ENCODE results near the gene PPP1R2. TPM values are rescaled to one million over a fixed set of nuclear protein-coding genes. Genes with fewer than 3 reads are reported as not detected.

PPP1R2 gene
- total and polyA plus RNA-seq, 2 experiments from 2014 or later, result 63.0 to 474 TPM

DNA sequence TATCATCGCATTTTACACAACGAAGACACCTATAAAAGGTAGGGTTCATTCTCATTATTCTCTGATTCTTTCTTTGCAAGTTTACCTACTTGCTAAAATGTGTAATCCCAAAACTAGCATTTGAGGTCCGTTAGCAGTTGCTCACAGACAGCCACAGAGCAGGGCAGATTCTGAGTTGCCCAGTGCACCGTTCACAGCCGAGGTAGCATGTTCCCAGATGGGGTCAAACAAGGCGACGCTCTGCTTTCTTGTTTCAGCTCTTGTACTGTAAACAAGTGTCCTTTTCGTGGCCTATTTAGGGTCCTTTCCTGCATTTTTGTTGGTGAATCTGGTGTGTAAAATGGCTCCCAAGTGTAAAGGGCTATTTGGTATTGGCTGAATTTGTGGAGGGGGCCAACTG, 3.1 kb downstream of the PPP1R2 start:
- H3K36me3 ChIP-seq, result no peaks in the 10 kb centered on the region
- DNase-seq (ENCODE audit: low read depth in 1 of 2, low spot score in 1 of 2), result no peak
- no peak overlapping the region for H3K27ac ChIP-seq
- H3K27me3 ChIP-seq, result no peaks in the 10 kb centered on the region
- TF ChIP-seq, protein P1, sequence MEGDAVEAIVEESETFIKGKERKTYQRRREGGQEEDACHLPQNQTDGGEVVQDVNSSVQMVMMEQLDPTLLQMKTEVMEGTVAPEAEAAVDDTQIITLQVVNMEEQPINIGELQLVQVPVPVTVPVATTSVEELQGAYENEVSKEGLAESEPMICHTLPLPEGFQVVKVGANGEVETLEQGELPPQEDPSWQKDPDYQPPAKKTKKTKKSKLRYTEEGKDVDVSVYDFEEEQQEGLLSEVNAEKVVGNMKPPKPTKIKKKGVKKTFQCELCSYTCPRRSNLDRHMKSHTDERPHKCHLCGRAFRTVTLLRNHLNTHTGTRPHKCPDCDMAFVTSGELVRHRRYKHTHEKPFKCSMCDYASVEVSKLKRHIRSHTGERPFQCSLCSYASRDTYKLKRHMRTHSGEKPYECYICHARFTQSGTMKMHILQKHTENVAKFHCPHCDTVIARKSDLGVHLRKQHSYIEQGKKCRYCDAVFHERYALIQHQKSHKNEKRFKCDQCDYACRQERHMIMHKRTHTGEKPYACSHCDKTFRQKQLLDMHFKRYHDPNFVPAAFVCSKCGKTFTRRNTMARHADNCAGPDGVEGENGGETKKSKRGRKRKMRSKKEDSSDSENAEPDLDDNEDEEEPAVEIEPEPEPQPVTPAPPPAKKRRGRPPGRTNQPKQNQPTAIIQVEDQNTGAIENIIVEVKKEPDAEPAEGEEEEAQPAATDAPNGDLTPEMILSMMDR (IDR thresholded peaks at IDR 0.05; ENCODE audit: low read depth, low read length), result no peak
- no peaks in the 10 kb centered on the region for H3K9me3 ChIP-seq (ENCODE audit: low read depth)
- no peak overlapping the region for H3K4me3 ChIP-seq
- peaks cover 26% of the 10 kb centered on the region for H3K4me1 ChIP-seq (ENCODE audit: low read depth)

DNA sequence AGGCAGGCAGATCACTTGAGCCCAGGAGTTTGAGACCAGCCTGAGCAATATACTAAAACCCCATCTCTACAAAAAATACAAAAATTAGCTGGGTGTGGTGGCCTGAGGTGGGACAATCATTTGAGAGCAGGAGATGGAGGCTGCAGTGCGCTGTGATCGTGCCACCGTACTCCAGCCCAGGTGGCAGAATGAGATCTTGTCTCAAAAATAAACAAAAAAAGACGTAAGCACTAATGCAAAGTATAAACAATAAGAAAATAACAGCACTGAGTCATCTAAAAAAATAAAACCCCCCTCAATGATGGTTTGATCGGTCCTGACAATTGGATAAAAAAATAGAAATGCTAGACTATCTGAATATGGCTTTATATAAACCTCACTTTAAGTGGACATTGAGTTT, 3.6 kb downstream of the PPP1R2 start:
- no peaks in the 10 kb centered on the region for H3K27me3 ChIP-seq
- TF ChIP-seq, protein P1 (IDR thresholded peaks at IDR 0.05; ENCODE audit: low read depth, low read length), result no peak
- no peak overlapping the region for H3K4me3 ChIP-seq
- H3K27ac ChIP-seq, result no peak overlapping the region
- no peaks in the 10 kb centered on the region for H3K9me3 ChIP-seq (ENCODE audit: low read depth)
- DNase-seq (ENCODE audit: low read depth in 1 of 2, low spot score in 1 of 2), result no peak
- H3K4me1 ChIP-seq (ENCODE audit: low read depth), result peaks cover 26% of the 10 kb centered on the region
- H3K36me3 ChIP-seq, result no peaks in the 10 kb centered on the region

DNA sequence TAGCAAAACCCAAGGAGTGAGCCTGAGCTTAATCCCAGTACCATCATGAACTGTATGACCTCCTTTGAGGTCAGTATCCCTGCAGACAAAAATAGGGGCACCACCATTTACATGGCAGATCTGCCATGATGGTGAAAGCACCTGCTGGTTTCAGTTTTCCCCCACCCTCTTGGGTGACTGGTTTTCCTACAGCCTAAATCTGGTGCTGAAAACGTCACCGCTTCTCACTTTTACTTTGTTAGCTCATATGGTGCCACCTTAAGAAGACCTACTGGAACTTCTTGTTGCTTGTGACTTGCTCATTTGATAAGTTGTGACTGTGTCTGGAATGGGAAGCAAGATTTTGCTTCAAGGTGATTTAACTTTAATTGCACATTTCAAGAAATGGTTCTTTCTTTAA, 5.1 kb downstream of the PPP1R2 start:
- DNase-seq (ENCODE audit: low read depth in 1 of 2, low spot score in 1 of 2), result no peak
- Histone ChIP-seq H3K36me3 (no peaks in the 10 kb centered on the region), H3K4me1 (ENCODE audit: low read depth) (peaks cover 26% of the 10 kb centered on the region), H3K4me3 (no peak overlapping the region), H3K27ac (no peak overlapping the region), H3K27me3 (no peaks in the 10 kb centered on the region), H3K9me3 (ENCODE audit: low read depth) (no peaks in the 10 kb centered on the region)
- TF ChIP-seq, protein P1 (IDR thresholded peaks at IDR 0.05; ENCODE audit: low read depth, low read length), result no peak

DNA sequence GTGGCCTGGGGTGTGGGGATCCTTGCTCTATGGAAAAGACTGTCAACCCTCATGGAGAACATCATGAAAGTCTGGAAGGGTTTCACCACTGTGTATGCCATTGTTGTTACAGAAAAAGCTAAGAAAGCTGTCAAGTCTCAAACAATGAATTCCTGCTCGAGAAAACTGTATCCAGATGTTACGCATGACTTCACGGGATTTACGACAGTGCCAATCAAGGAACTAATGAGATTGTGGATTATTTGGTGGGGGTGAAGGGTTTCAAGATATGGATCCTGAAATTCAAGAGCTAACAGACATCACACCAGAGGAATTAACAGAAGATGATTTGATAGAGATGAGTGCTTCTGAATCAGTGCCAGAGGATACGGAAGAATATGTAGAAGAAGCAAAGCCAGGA, 7.8 kb downstream of the PPP1R2 start:
- H3K4me3 ChIP-seq, result no peak overlapping the region
- no peak for DNase-seq (ENCODE audit: low read depth in 1 of 2, low spot score in 1 of 2)
- no peaks in the 10 kb centered on the region for H3K9me3 ChIP-seq (ENCODE audit: low read depth)
- H3K4me1 ChIP-seq (ENCODE audit: low read depth), result peaks cover 24% of the 10 kb centered on the region
- H3K36me3 ChIP-seq, result no peaks in the 10 kb centered on the region
- H3K27ac ChIP-seq, result no peak overlapping the region
- TF ChIP-seq, protein P1 (IDR thresholded peaks at IDR 0.05; ENCODE audit: low read depth, low read length), result no peak
- no peaks in the 10 kb centered on the region for H3K27me3 ChIP-seq

DNA sequence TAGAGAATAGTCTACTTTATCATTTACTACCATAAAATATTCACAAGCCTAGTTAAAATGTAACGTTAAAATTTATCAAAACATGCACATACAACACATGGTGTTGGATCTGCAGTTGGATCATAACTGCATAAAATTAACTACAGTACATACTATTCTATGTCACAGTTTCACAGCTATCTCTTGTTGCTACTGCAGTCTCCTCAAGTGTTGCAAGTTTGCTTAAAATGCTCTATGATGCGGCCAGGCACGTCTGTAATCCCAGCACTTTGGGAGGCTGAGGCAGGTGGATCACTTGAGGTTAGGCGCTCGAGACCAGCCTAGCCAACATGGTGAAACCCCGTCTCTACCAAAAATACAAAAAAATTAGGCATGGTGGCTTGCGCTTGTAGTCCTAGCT, 10.3 kb downstream of the PPP1R2 start:
- peaks cover 10% of the 10 kb centered on the region for H3K4me1 ChIP-seq (ENCODE audit: low read depth)
- H3K9me3 ChIP-seq (ENCODE audit: low read depth), result no peaks in the 10 kb centered on the region
- no peak overlapping the region for H3K4me3 ChIP-seq
- H3K27me3 ChIP-seq, result no peaks in the 10 kb centered on the region
- TF ChIP-seq, protein P1 (IDR thresholded peaks at IDR 0.05; ENCODE audit: low read depth, low read length), result no peak
- DNase-seq (ENCODE audit: low read depth in 1 of 2, low spot score in 1 of 2), result no peak
- no peak overlapping the region for H3K27ac ChIP-seq
- H3K36me3 ChIP-seq, result no peaks in the 10 kb centered on the region

DNA sequence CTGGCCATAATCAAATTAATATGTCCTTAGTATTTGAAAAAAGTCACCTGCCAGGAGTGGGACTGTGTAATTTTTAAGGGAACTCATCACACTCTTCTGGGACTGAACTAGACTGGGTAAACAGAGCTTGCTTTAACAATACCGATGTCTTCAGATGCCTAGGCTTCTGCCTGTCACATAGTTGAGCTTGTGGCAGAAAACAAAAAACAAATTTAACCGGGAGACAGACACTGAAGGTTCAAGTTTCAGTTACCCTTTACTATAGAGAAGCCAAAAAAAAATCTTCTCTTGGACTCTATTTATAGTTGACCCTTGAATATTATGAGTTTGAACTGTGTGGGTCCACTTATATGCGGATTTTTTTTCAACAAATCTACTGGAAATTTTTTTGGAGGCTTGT, 10.8 kb downstream of the PPP1R2 start:
- no peaks in the 10 kb centered on the region for H3K36me3 ChIP-seq
- H3K27ac ChIP-seq, result no peak overlapping the region
- TF ChIP-seq, protein P1 (IDR thresholded peaks at IDR 0.05; ENCODE audit: low read depth, low read length), result no peak
- H3K4me3 ChIP-seq, result no peak overlapping the region
- H3K27me3 ChIP-seq, result no peaks in the 10 kb centered on the region
- DNase-seq (ENCODE audit: low read depth in 1 of 2, low spot score in 1 of 2), result no peak
- H3K9me3 ChIP-seq (ENCODE audit: low read depth), result no peaks in the 10 kb centered on the region
- peaks cover 6% of the 10 kb centered on the region for H3K4me1 ChIP-seq (ENCODE audit: low read depth)

Measured in cardiac muscle cell (in vitro differentiated cells and primary cell).